ENCODE data around the gene CPSF4.

DNA sequence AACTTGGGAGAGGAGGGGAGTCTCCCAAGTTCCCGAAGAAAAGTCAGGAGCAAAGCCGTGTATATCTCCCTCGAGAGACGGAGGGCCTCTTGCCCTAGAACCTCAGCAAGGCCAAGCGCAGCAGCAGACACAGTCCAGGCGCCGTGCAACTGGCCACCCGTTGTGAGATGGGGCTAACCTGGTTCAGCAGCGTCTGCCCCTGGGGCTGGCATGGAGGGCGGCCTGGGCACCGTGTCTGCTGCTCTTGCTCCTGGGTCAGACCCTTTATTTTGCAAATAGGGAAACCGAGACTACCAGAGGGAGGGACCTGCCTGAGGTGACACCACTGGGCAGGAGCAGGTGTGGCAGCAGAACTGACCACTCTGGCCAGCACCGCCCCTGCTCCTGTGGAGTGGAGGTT, 13.8 kb downstream of the CPSF4 start:
- no peak for TF ChIP-seq CTCF (IDR thresholded peaks at IDR 0.05)
- no peak for TF ChIP-seq POLR2A (IDR thresholded peaks at IDR 0.05)

Data from thyroid gland (tissue), 4 donors.